ENCODE measurements around the gene TMEM97. TPM values are rescaled to one million over a fixed set of nuclear protein-coding genes. Genes with fewer than 3 reads are reported as not detected.
A peak's percentile ranks its signal among the peaks of the same experiment; 100 is the strongest.

The TMEM97 gene
- total RNA-seq, 4 donors from 2014 or later: 4.5 to 9.2 (median 7.2) TPM

DNA sequence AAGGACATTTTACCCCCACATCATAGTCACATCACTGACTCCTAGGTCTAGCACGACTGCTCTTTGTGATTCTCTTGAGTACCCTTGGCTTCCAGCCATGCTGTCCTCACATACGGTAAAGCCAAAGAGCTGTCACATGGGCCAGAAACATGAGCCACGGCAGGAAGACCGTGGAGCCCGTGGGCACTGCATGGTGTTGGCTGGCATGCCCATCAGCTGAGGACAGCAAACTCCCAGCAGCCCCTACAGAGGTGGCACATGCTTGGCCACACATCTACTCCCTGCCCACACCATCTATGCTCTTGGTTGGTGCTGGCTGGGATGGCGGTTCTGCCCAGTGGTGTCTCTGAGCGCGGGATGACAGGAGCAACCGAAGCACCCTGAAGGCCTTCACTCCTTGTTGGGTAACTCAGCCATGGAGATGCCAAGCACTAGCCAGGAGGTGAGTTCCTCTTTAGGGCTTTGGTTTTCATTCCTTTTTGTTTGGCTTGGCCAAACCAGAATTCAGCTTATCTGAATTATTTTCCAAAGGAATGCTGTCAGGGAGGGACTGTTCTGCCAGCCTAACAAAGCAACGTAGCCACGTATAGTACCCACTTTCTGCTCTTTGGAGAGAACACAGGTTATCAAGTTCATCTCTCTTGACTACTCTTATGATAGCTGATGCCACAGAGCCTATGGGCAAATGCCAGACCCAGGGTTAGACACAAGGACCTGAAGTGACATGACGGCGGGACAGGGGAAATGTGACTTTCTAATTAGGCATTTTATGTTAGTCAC lies 26.6 kb downstream of the TMEM97 start:
- peaks cover 0 to 99% of the 10 kb centered on the region in 2 donors for H3K36me3 ChIP-seq
- H3K27ac ChIP-seq: no peak overlapping the region

DNA sequence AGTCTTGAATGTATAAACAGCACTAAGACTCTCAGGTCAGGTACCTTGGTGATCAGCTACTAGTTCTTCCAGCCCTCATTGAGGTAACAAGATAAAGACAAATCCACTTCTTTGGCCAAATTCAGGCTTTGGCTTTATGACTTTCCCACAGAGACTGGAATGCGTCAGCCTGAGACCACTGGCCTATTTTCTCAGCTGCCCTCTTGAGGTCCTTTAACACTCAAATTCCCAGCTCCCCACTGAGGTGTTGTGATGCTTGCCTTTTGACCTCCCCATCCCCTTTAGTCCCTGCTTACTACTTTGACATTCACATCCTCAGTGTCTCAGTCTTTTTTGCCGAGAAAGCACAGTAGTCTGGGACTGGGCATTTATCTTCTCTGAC lies 27.2 kb downstream of the TMEM97 start:
- no peaks in the 10 kb centered on the region for H3K27me3 ChIP-seq
- no peaks in the 10 kb centered on the region for H3K9me3 ChIP-seq
- WGBS, 2 donors (ENCODE audit: low coverage in 1 of 2): 54 to 71% methylated on average over 1 to 2 of the region's 2 CpGs
- no peak for ATAC-seq
- TF ChIP-seq, protein P1, sequence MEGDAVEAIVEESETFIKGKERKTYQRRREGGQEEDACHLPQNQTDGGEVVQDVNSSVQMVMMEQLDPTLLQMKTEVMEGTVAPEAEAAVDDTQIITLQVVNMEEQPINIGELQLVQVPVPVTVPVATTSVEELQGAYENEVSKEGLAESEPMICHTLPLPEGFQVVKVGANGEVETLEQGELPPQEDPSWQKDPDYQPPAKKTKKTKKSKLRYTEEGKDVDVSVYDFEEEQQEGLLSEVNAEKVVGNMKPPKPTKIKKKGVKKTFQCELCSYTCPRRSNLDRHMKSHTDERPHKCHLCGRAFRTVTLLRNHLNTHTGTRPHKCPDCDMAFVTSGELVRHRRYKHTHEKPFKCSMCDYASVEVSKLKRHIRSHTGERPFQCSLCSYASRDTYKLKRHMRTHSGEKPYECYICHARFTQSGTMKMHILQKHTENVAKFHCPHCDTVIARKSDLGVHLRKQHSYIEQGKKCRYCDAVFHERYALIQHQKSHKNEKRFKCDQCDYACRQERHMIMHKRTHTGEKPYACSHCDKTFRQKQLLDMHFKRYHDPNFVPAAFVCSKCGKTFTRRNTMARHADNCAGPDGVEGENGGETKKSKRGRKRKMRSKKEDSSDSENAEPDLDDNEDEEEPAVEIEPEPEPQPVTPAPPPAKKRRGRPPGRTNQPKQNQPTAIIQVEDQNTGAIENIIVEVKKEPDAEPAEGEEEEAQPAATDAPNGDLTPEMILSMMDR (IDR thresholded peaks at IDR 0.05): no peak
- TF ChIP-seq EP300 (IDR thresholded peaks at IDR 0.05) (no peak), POLR2A (IDR thresholded peaks at IDR 0.05) (no peak), POLR2AphosphoS5 (IDR thresholded peaks at IDR 0.05) (no peak)
- peaks cover 0 to 99% of the 10 kb centered on the region in 2 donors for H3K36me3 ChIP-seq
- H3K27ac ChIP-seq: peak overlapping the region in 1 of 4 donors; percentile 20
- H3K4me3 ChIP-seq: no peak overlapping the region
- H3K4me1 ChIP-seq: peaks cover 0 to 16% (median 0%) of the 10 kb centered on the region in 3 donors

More for the DNA sequence above, 26.6 kb downstream of the TMEM97 start:
- Histone ChIP-seq H3K4me1 (peaks cover 0 to 16% (median 0%) of the 10 kb centered on the region in 3 donors), H3K9me3 (no peaks in the 10 kb centered on the region), H3K27me3 (no peaks in the 10 kb centered on the region), H3K4me3 (no peak overlapping the region)
- ATAC-seq: no peak
- WGBS, 2 donors (ENCODE audit: low coverage in 1 of 2): 65% methylated on average over 4 to 7 of the region's 13 CpGs
- TF ChIP-seq POLR2A (IDR thresholded peaks at IDR 0.05): no peak
- no peak for TF ChIP-seq EP300 (IDR thresholded peaks at IDR 0.05)

DNA sequence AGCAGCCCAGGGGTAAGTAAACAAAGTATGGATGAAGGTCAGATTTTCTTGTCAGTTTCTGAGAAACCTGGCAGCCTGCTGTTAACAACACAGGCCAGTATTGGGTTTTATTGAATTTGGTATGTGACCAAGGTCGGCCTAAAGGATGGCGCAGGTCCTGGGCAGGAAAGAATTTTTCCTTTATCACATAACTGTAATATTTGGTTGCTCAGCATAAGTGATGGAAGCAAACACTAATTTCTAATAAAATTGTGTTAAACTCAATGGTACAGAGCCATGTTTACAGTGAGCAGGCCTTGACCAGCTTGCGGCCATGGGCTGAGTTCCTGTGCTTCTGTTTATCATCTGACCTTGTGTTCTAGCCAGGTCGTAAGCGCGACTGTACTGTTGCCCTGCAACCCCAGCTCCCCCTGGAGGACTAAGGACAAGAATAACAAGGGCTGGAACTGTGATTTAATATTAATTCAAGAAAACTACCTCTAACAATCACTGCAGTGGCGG lies 27.8 kb downstream of the TMEM97 start:
- Histone ChIP-seq H3K27ac (peak overlapping the region in 2 of 4 donors; percentile 20 to 29), H3K9me3 (no peaks in the 10 kb centered on the region), H3K27me3 (no peaks in the 10 kb centered on the region), H3K4me1 (peaks cover 0 to 16% (median 0%) of the 10 kb centered on the region in 3 donors), H3K36me3 (peaks cover 0 to 99% of the 10 kb centered on the region in 2 donors), H3K4me3 (no peak overlapping the region)
- 66 to 69% methylated on average over 2 to 7 of the region's 7 CpGs for WGBS, 2 donors (ENCODE audit: low coverage in 1 of 2)
- no peak for ATAC-seq
- TF ChIP-seq EP300 (IDR thresholded peaks at IDR 0.05) (no peak), POLR2A (IDR thresholded peaks at IDR 0.05) (no peak), POLR2AphosphoS5 (IDR thresholded peaks at IDR 0.05) (no peak)
- TF ChIP-seq, protein P1 (IDR thresholded peaks at IDR 0.05): peak in 1 of 4 experiments; percentile 17

DNA sequence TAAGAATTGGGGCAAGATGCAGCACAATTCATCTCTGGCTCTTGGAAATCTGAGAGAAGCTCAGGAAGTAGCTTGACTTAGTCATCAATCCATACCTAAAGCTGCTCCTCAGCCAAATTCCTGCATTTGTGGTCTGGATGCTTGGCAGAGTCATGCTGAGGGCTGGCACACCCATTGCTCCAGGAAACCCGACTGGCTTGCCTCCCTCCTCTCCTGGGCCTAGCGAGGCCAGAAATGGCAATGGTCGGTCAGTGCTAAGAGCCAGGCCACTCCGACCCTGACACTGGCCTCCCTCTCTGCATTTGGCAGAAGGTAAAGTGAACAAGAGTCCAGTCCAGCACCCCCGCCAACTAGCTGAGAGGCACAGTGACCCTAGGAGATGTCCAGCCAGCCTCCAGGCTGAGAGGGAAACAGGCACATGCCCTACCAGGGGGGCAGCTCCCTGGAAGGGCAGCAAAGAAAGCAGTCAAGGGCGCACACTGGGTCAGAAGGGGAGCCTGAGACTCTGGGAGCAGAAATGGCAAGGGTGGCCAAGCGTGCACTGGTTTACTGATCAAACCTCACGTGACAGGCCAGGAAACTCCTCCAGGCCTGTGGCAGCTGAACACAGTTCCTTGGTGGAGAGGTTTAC lies 28.4 kb downstream of the TMEM97 start:
- no peaks in the 10 kb centered on the region for H3K9me3 ChIP-seq
- ATAC-seq: no peak
- H3K27me3 ChIP-seq: no peaks in the 10 kb centered on the region
- H3K27ac ChIP-seq: peak overlapping the region in 2 of 4 donors; percentile 20 to 29
- H3K4me1 ChIP-seq: peaks cover 0 to 16% (median 0%) of the 10 kb centered on the region in 3 donors
- whole genome bisulfite sequencing, 2 donors (ENCODE audit: low coverage in 1 of 2): 93% methylated on average over 3 of the region's 8 CpGs; no CpG with 5 or more reads in 1 of the 2 donors
- H3K36me3 ChIP-seq: peaks cover 0 to 99% of the 10 kb centered on the region in 2 donors
- no peak overlapping the region for H3K4me3 ChIP-seq
- TF ChIP-seq, protein P1 (IDR thresholded peaks at IDR 0.05): no peak
- TF ChIP-seq POLR2A (IDR thresholded peaks at IDR 0.05): no peak

DNA sequence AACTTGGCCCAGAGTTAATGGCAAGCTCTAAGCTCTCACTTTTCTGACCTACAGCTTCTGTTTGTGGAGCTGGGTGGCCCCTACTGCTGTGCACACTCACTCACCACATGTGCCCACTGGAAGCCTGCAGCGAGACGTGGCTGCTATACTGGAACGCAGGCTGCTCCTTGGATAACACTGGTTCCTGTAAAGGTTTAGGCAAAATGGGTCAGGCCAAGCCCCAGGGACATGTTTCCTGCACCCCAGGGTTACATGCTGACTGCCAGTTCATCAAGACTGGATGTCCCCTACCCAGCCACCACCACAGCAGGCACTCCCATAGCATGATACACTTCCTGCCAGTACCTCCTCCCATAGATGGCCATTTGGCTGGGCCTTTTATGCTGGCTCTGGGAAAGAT lies 30.0 kb downstream of the TMEM97 start:
- ATAC-seq: no peak
- Histone ChIP-seq H3K27me3 (no peaks in the 10 kb centered on the region), H3K27ac (no peak overlapping the region), H3K4me3 (no peak overlapping the region), H3K4me1 (peaks cover 0 to 16% (median 0%) of the 10 kb centered on the region in 3 donors), H3K9me3 (no peaks in the 10 kb centered on the region), H3K36me3 (peaks cover 0 to 99% of the 10 kb centered on the region in 2 donors)
- TF ChIP-seq EP300 (IDR thresholded peaks at IDR 0.05) (no peak), POLR2A (IDR thresholded peaks at IDR 0.05) (no peak), POLR2AphosphoS5 (IDR thresholded peaks at IDR 0.05) (no peak)
- TF ChIP-seq, protein P1 (IDR thresholded peaks at IDR 0.05): no peak
- 17% methylated on average over 1 of the region's 3 CpGs; no CpG with 5 or more reads in 1 of the 2 donors for WGBS, 2 donors (ENCODE audit: low coverage in 1 of 2)
